Effector memory CD4-positive, alpha-beta T cell (primary cell): ENCODE results near the gene ZNF534.

Source experiments
- DNase-seq, 3 donors: peaks; one replicate each; pipeline ENCODE4 v3.0.0-alpha.2; 2020
- H3K27ac ChIP-seq: 2 replicates; pipeline ENCODE4 v1.7.0; 2013; ENCODE audit warnings: mild to moderate bottlenecking, low read length, moderate library complexity; ENCODE audit not compliant: insufficient read depth, poor library complexity, severe bottlenecking
- H3K27me3 ChIP-seq: replicated peaks from 2 replicates; pipeline ENCODE4 v1.7.0; 2013; ENCODE audit warnings: mild to moderate bottlenecking, low read length; ENCODE audit not compliant: insufficient read depth, control insufficient read depth, poor library complexity, severe bottlenecking
- H3K36me3 ChIP-seq: 2 replicates; pipeline ENCODE4 v1.7.0; 2013; ENCODE audit warnings: mild to moderate bottlenecking, low read length, moderate library complexity; ENCODE audit not compliant: control insufficient read depth, insufficient read depth
- H3K4me1 ChIP-seq: 2 replicates; pipeline ENCODE4 v1.7.0; 2013; ENCODE audit warnings: low read length, mild to moderate bottlenecking; ENCODE audit not compliant: control insufficient read depth, insufficient read depth, poor library complexity, severe bottlenecking
- H3K4me3 ChIP-seq: 2 replicates; pipeline ENCODE4 v1.7.0; 2013; ENCODE audit warnings: low read length, low read depth, mild to moderate bottlenecking; ENCODE audit not compliant: insufficient read depth, poor library complexity, severe bottlenecking
- H3K9me3 ChIP-seq: 2 replicates; pipeline ENCODE4 v1.7.0; 2013; ENCODE audit warnings: mild to moderate bottlenecking, low read length, moderate library complexity; ENCODE audit not compliant: control insufficient read depth
- total RNA-seq, 3 donors: gene quantifications; one replicate each; lab custom pipeline; 2026; lab: John Stamatoyannopoulos, UW

The ZNF534 gene
- total RNA-seq = 0 reads per million in 3 donors

DNA sequence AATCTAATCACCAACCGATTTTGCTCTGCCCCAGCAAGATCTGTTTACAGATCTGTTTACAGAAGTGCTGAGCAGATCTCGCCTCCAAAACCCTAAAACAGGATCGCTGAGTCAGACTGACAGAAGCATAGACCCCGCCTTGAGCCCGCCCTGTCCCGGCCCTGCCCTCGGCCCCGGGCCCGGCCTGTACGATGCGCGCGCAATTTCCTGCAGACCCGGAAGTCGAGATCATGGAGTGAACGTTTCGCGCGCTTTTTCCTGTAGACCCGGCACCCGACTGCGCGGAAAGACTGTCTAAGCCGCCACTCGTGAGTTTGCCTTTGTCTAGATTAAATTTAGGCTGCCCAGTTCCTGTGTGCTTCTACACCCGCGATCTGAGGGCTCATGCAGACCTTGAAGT lies at the start of gene ZNF534:
TSS of gene ZNF534 (plus strand) at position 212 of the 400 bp plus-strand sequence. CDS start 2,327 bp downstream, outside the sequence.
- no peaks in the 10 kb centered on the region for H3K36me3 ChIP-seq
- no peaks in the 10 kb centered on the region for H3K27me3 ChIP-seq
- no peak within 1 kb of the TSS for H3K27ac ChIP-seq
- DNase-seq = no peak
- no peaks in the 10 kb centered on the region for H3K4me1 ChIP-seq
- H3K9me3 ChIP-seq = peaks cover 10% of the 10 kb centered on the region
- no peak within 1 kb of the TSS for H3K4me3 ChIP-seq

- no peak overlapping the region for H3K4me3 ChIP-seq
- no peak overlapping the region for H3K27ac ChIP-seq
- no peaks in the 10 kb centered on the region for H3K27me3 ChIP-seq
- DNase-seq = no peak
- H3K9me3 ChIP-seq = peaks cover 32% of the 10 kb centered on the region
- H3K36me3 ChIP-seq = no peaks in the 10 kb centered on the region
- H3K4me1 ChIP-seq = no peaks in the 10 kb centered on the region
Measured at GRCh38 chr19:52391135-52391534, 37.8 kb upstream of the ZNF534 start.

- peak; percentile 78 to 94 (median 86) for DNase-seq
- no peaks in the 10 kb centered on the region for H3K9me3 ChIP-seq
- H3K4me3 ChIP-seq = peak within 1 kb of the TSS; percentile 80
- H3K4me1 ChIP-seq = no peaks in the 10 kb centered on the region
- peak within 1 kb of the TSS; percentile 46 for H3K27ac ChIP-seq
- no peaks in the 10 kb centered on the region for H3K27me3 ChIP-seq
- peaks cover 15% of the 10 kb centered on the region for H3K36me3 ChIP-seq
Measured at GRCh38 chr19:52397310-52398080, 31.5 kb upstream of the ZNF534 start, which contains the start of gene ZNF528. TSS of gene ZNF528 (plus strand) at chr19:52397849. CDS start at chr19:52402014, 4,165 bp downstream.

- Histone ChIP-seq H3K4me3 (peak overlapping the region; percentile 80), H3K27me3 (no peaks in the 10 kb centered on the region), H3K27ac (peak overlapping the region; percentile 46), H3K4me1 (no peaks in the 10 kb centered on the region), H3K9me3 (no peaks in the 10 kb centered on the region), H3K36me3 (peaks cover 19% of the 10 kb centered on the region)
- DNase-seq = no peak
Measured at GRCh38 chr19:52398081-52398441, 30.9 kb upstream of the ZNF534 start.

- H3K9me3 ChIP-seq = peaks cover 47% of the 10 kb centered on the region
- peaks cover 68% of the 10 kb centered on the region for H3K36me3 ChIP-seq
- H3K4me3 ChIP-seq = no peak overlapping the region
Measured at GRCh38 chr19:52410276-52410675, 18.7 kb upstream of the ZNF534 start.

DNA sequence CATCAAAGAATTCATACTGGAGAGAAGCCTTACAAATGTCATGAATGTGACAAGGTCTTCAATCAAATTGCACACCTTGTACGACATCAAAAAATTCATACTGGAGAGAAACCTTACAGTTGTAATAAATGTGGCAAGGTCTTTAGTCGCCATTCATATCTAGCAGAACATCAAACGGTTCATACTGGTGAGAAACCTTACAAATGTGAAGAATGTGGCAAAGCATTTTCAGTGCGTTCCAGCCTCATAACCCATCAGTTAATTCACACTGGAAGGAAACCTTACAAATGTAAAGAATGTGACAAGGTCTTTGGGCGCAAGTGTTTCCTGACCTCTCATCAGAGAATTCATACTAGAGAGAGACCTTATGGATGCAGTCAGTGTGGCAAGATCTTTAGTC lies 13.2 kb upstream of the ZNF534 start:
- Histone ChIP-seq H3K27me3 (no peaks in the 10 kb centered on the region), H3K4me3 (no peak overlapping the region), H3K27ac (no peak overlapping the region), H3K4me1 (no peaks in the 10 kb centered on the region), H3K36me3 (peaks cover 15% of the 10 kb centered on the region), H3K9me3 (peaks cover 68% of the 10 kb centered on the region)
- DNase-seq = no peak

More at GRCh38 chr19:52410276-52410675, 18.7 kb upstream of the ZNF534 start:
- DNase-seq = no peak
- no peaks in the 10 kb centered on the region for H3K4me1 ChIP-seq
- H3K27me3 ChIP-seq = no peaks in the 10 kb centered on the region
- H3K27ac ChIP-seq = no peak overlapping the region

DNA sequence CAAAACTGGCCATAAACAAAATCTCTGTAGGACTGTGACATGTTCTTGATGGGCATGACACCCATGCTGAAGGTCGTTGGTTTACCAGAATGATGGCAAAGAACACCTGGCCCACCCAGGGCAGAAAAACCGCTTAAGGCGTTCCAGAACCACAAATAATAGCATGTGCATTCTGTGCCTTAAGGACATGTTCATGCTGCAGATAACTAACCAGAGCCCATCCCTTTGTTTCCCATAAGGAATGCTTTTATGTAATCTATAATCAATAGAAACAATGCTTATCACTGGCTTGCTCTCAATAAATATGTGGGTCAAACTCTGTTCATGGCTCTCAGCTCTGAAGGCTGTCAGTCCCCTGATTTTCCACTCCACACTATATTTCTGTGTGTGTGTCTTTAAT lies 13.2 kb downstream of the ZNF534 start:
- no peaks in the 10 kb centered on the region for H3K4me1 ChIP-seq
- H3K9me3 ChIP-seq = peaks cover 11% of the 10 kb centered on the region
- no peaks in the 10 kb centered on the region for H3K27me3 ChIP-seq
- H3K36me3 ChIP-seq = no peaks in the 10 kb centered on the region
- H3K27ac ChIP-seq = no peak overlapping the region
- H3K4me3 ChIP-seq = no peak overlapping the region
- DNase-seq = no peak

DNA sequence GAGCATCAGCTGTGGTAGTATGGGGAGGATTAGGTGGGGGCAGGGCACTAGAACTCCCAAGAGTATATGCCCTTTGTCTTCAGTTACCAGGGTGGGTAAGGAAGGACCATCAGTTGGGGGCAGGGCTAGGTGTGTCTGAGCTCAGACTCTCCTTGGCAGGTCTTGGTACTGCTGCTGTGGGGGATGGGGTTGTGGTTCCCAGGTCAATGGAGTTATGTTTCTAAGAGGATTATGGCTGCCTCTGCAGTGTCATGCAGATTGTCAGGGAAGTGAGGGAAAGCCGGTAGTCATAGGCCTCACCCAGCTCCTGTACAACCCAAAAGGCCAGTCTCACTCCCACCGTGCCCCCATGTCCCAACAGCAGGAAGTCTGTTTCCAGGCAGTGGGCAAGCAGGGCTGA lies 15.6 kb downstream of the ZNF534 start:
- Histone ChIP-seq H3K36me3 (no peaks in the 10 kb centered on the region), H3K4me3 (no peak overlapping the region), H3K27ac (no peak overlapping the region), H3K9me3 (peaks cover 11% of the 10 kb centered on the region), H3K4me1 (no peaks in the 10 kb centered on the region), H3K27me3 (no peaks in the 10 kb centered on the region)
- DNase-seq = no peak

DNA sequence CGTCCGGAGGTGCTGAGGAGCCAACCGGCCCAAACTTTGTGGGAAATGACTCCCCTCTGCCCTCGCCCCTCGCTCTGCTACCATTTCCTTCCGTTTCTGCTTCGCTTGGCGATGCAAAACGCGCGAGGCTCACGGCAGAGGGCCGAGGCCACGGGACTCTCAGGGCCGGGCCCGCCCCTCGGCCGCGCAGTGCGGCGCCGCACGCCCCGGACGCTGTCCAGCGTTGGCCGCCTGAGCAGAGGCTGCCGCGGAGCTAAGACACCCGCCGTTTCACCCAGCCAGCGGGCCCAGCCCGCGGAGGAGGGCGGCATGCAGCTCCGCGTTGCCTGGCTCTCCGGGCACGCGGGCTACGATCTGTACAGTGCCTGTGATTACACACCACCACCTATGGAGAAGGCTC lies 22.3 kb downstream of the ZNF534 start:
- Histone ChIP-seq H3K4me1 (peaks cover 8% of the 10 kb centered on the region), H3K4me3 (no peak overlapping the region), H3K27ac (no peak overlapping the region), H3K9me3 (peaks cover 5% of the 10 kb centered on the region), H3K27me3 (no peaks in the 10 kb centered on the region), H3K36me3 (peaks cover 5% of the 10 kb centered on the region)
- no peak for DNase-seq

GRCh38 chr19:52453324-52454094 lies 24.6 kb downstream of the ZNF534 start, which contains the start of gene ZNF578:
TSS of gene ZNF578 (plus strand) at chr19:52453553. CDS start at chr19:52501846, 48,293 bp downstream.
- peak within 1 kb of the TSS; percentile 72 for H3K4me3 ChIP-seq
- peaks cover 23% of the 10 kb centered on the region for H3K36me3 ChIP-seq
- DNase-seq = peak; percentile 17 to 62 (median 21)
- H3K4me1 ChIP-seq = peaks cover 8% of the 10 kb centered on the region
- H3K9me3 ChIP-seq = peaks cover 7% of the 10 kb centered on the region
- peak within 1 kb of the TSS; percentile 7 for H3K27ac ChIP-seq
- no peaks in the 10 kb centered on the region for H3K27me3 ChIP-seq
